ENCODE measurements around the gene KCNH1.
"Not testable (repeated sequence)": the region's sequence is repeated elsewhere in the genome, so short reads cannot be mapped to it uniquely, and the experiment has no call there.

KCNH1 gene

GRCh38 chr1:210678306-210678705 is 455.6 kb downstream of the KCNH1 start:
- DNase-seq = no peak

GRCh38 chr1:210677533-210677932 is 456.4 kb downstream of the KCNH1 start:
- DNase-seq = no peak

GRCh38 chr1:210676539-210676938 is 457.4 kb downstream of the KCNH1 start:
- no peak for DNase-seq

- no peak for DNase-seq
These were observed 459.8 kb downstream of the KCNH1 start for GRCh38 chr1:210674151-210674550.

- DNase-seq = peak; percentile 15
These were observed 464.0 kb downstream of the KCNH1 start for GRCh38 chr1:210669951-210670350.

GRCh38 chr1:210663730-210664573 is 470.0 kb downstream of the KCNH1 start:
- DNase-seq = no peak

- DNase-seq = no peak
These were observed 471.5 kb downstream of the KCNH1 start for GRCh38 chr1:210662291-210663050.

GRCh38 chr1:210661520-210661919 is 472.4 kb downstream of the KCNH1 start:
- not testable (repeated sequence) for DNase-seq

- no peak for DNase-seq
These were observed 476.1 kb downstream of the KCNH1 start for GRCh38 chr1:210657806-210658205.

GRCh38 chr1:210655511-210655910 is 478.4 kb downstream of the KCNH1 start:
- no peak for DNase-seq

- peak; percentile 42 for DNase-seq
These were observed 479.6 kb downstream of the KCNH1 start for GRCh38 chr1:210654176-210654981.

- DNase-seq = no peak
These were observed 480.2 kb downstream of the KCNH1 start for GRCh38 chr1:210653771-210654170.

GRCh38 chr1:210652329-210652954 is 481.5 kb downstream of the KCNH1 start:
- no peak for DNase-seq

GRCh38 chr1:210650403-210650802 is 483.5 kb downstream of the KCNH1 start:
- DNase-seq = no peak

GRCh38 chr1:210648588-210649269 is 485.2 kb downstream of the KCNH1 start:
- no peak for DNase-seq

- DNase-seq = peak; percentile 75
These were observed 486.3 kb downstream of the KCNH1 start for GRCh38 chr1:210647406-210648333.

- no peak for DNase-seq
These were observed 487.7 kb downstream of the KCNH1 start for GRCh38 chr1:210646258-210646616.

- DNase-seq = no peak
These were observed 488.2 kb downstream of the KCNH1 start for GRCh38 chr1:210645582-210646257.

- no peak for DNase-seq
These were observed 492.4 kb downstream of the KCNH1 start for GRCh38 chr1:210641582-210641981.

GRCh38 chr1:210635108-210635507 is 498.8 kb downstream of the KCNH1 start:
- no peak for DNase-seq

All from fibroblast of skin of scalp (primary cell).